H9 (cell line): Measurements from ENCODE around the gene CFH. TPM values are rescaled to one million over a fixed set of nuclear protein-coding genes. Genes with fewer than 3 reads are reported as not detected.

ENCODE experiments used
- DNase-seq: peaks from one replicate; pipeline ENCODE4 v3.0.0-alpha.2; 2017
- H2AFZ ChIP-seq: one replicate; pipeline ENCODE4 v1.6.1; 2013; ENCODE audit warnings: mild to moderate bottlenecking, low read length, control low read depth, moderate library complexity
- H2AK5ac ChIP-seq: 2 replicates; pipeline ENCODE4 v1.6.1; 2013; ENCODE audit warnings: low read length, control low read depth, mixed read lengths; ENCODE audit not compliant: insufficient read length
- H2BK120ac ChIP-seq: one replicate; pipeline ENCODE4 v1.6.1; 2013; ENCODE audit warnings: low read depth, mild to moderate bottlenecking, low read length, control low read depth, inconsistent platforms; ENCODE audit not compliant: poor library complexity, severe bottlenecking
- H2BK12ac ChIP-seq: 2 replicates; pipeline ENCODE4 v1.6.1; 2013; ENCODE audit warnings: low read length, control low read depth, mixed read lengths, low read depth; ENCODE audit not compliant: insufficient read length
- H2BK15ac ChIP-seq: 2 replicates; pipeline ENCODE4 v1.6.1; 2013; ENCODE audit warnings: low read depth, low read length, control low read depth
- H2BK20ac ChIP-seq: one replicate; pipeline ENCODE4 v1.6.1; 2013; ENCODE audit warnings: low read depth, mild to moderate bottlenecking, low read length, control low read depth, inconsistent platforms; ENCODE audit not compliant: poor library complexity, severe bottlenecking
- H2BK5ac ChIP-seq: 2 replicates; pipeline ENCODE4 v1.6.1; 2013; ENCODE audit warnings: low read length, control low read depth, mixed read lengths; ENCODE audit not compliant: insufficient read length
- H3K14ac ChIP-seq: 2 replicates; pipeline ENCODE4 v1.6.1; 2013; ENCODE audit warnings: low read length, control low read depth; ENCODE audit not compliant: insufficient read depth
- H3K18ac ChIP-seq: 2 replicates; pipeline ENCODE4 v1.6.1; 2013; ENCODE audit warnings: low read depth, mild to moderate bottlenecking, mixed read lengths, low read length, control low read depth; ENCODE audit not compliant: insufficient read length
- H3K23ac ChIP-seq: 2 replicates; pipeline ENCODE4 v1.6.1; 2013; ENCODE audit warnings: low read length, control low read depth, mixed read lengths, low read depth; ENCODE audit not compliant: insufficient read length
- H3K23me2 ChIP-seq: 2 replicates; pipeline ENCODE4 v1.6.1; 2013; ENCODE audit warnings: low read depth, mild to moderate bottlenecking, mixed read lengths, low read length, control low read depth; ENCODE audit not compliant: insufficient read length, poor library complexity, severe bottlenecking
- H3K27ac ChIP-seq: 2 replicates; pipeline ENCODE4 v1.5.1; 2013; ENCODE audit warnings: low read length, control low read depth, mixed read lengths, low read depth; ENCODE audit not compliant: insufficient read length
- H3K27me3 ChIP-seq: 2 replicates; pipeline ENCODE4 v1.6.1; 2013; ENCODE audit warnings: low read length, control low read depth, inconsistent platforms; ENCODE audit not compliant: insufficient read depth
- H3K4ac ChIP-seq: 2 replicates; pipeline ENCODE4 v1.6.1; 2013; ENCODE audit warnings: low read depth, mild to moderate bottlenecking, control low read depth, inconsistent platforms, low read length, moderate library complexity
- H3K4me1 ChIP-seq: 2 replicates; pipeline ENCODE4 v1.6.1; 2013; ENCODE audit warnings: low read length, control low read depth, inconsistent platforms; ENCODE audit not compliant: insufficient read depth
- H3K4me2 ChIP-seq: 2 replicates; pipeline ENCODE4 v1.6.1; 2013; ENCODE audit warnings: low read length, control low read depth, mixed read lengths; ENCODE audit not compliant: insufficient read length, insufficient read depth
- H3K56ac ChIP-seq: 2 replicates; pipeline ENCODE4 v1.6.1; 2013; ENCODE audit warnings: low read depth, mild to moderate bottlenecking, mixed read lengths, low read length, control low read depth; ENCODE audit not compliant: insufficient read length
- H3K79me1 ChIP-seq: 2 replicates; pipeline ENCODE4 v1.6.1; 2013; ENCODE audit warnings: low read depth, mild to moderate bottlenecking, moderate library complexity, low read length, control low read depth, inconsistent platforms; ENCODE audit not compliant: insufficient read depth, poor library complexity, severe bottlenecking
- H3K79me2 ChIP-seq: 2 replicates; pipeline ENCODE4 v1.6.1; 2013; ENCODE audit warnings: low read length, control low read depth, inconsistent platforms; ENCODE audit not compliant: insufficient read depth
- H3K9ac ChIP-seq: 2 replicates; pipeline ENCODE4 v1.6.1; 2013; ENCODE audit warnings: low read length, control low read depth, mixed read lengths; ENCODE audit not compliant: insufficient read length; ENCODE audit errors: extremely low read depth
- H3K9me3 ChIP-seq: one replicate; pipeline ENCODE4 v1.6.1; 2013; ENCODE audit warnings: low read depth, low read length, inconsistent platforms; ENCODE audit not compliant: control insufficient read depth
- H3T11ph ChIP-seq: one replicate; pipeline ENCODE4 v1.6.1; 2013; ENCODE audit warnings: mild to moderate bottlenecking, low read length, control low read depth, inconsistent platforms
- H4K20me1 ChIP-seq: one replicate; pipeline ENCODE4 v1.6.1; 2013; ENCODE audit not compliant: control insufficient read depth, insufficient read length, insufficient read depth
- H4K5ac ChIP-seq: 2 replicates; pipeline ENCODE4 v1.6.1; 2013; ENCODE audit warnings: low read depth, mild to moderate bottlenecking, mixed read lengths, low read length, control low read depth; ENCODE audit not compliant: insufficient read length
- H4K8ac ChIP-seq: replicated peaks from 2 replicates; pipeline ENCODE4 v1.6.1; 2013; ENCODE audit warnings: low read length, control low read depth, mixed read lengths, low read depth; ENCODE audit not compliant: insufficient read length
- H4K91ac ChIP-seq: 2 replicates; pipeline ENCODE4 v1.6.1; 2013; ENCODE audit warnings: low read depth, mild to moderate bottlenecking, moderate library complexity, mixed read lengths, low read length, control low read depth; ENCODE audit not compliant: insufficient read length
- H3K27ac Mint-ChIP-seq, 3 experiments: 2 replicates in 2 of 3; 3 replicates in 1 of 3; pipeline ENCODE4 v1.8.0; 2020 to 2021; ENCODE audit warnings: mixed read lengths in 3 of 3, mild to moderate bottlenecking in 1 of 3, moderate library complexity in 1 of 3
- H3K27me3 Mint-ChIP-seq: 2 replicates; pipeline ENCODE4 v1.8.0; 2021; ENCODE audit warnings: low read depth, mild to moderate bottlenecking, moderate library complexity, mixed read lengths
- H3K36me3 Mint-ChIP-seq, 3 experiments: 2 replicates in 2 of 3; 3 replicates in 1 of 3; pipeline ENCODE4 v1.8.0; 2020 to 2021; ENCODE audit warnings: low read depth in 3 of 3, mixed read lengths in 3 of 3; ENCODE audit not compliant: insufficient read depth in 1 of 3
- H3K4me1 Mint-ChIP-seq, 2 experiments: 2 replicates each; pipeline ENCODE4 v1.8.0; 2020; ENCODE audit warnings: mixed read lengths in 2 of 2
- H3K4me3 Mint-ChIP-seq, 2 experiments: 2 replicates in 1 of 2; 3 replicates in 1 of 2; pipeline ENCODE4 v1.8.0; 2020 to 2021; ENCODE audit warnings: mild to moderate bottlenecking in 2 of 2, mixed read lengths in 2 of 2, moderate library complexity in 1 of 2
- H3K9me3 Mint-ChIP-seq, 2 experiments: 2 replicates in 1 of 2; 3 replicates in 1 of 2; pipeline ENCODE4 v1.8.0; 2020; ENCODE audit warnings: mild to moderate bottlenecking in 2 of 2, mixed read lengths in 2 of 2, moderate library complexity in 1 of 2
- CTCF ChIP-seq: fragments of 200-600 bp; sonication (generic); conservative IDR thresholded peaks from 3 replicates; pipeline ENCODE4 v1.8.0; 2021; ENCODE audit warnings: antibody characterized with exemption, mild to moderate bottlenecking
- WGBS: extraction: QIAGEN DNeasy Blood & Tissue Kit; methylation state at CpG from one replicate; pipeline ENCODE4 v1.1.7; 2013; ENCODE audit warnings: missing lambda C conversion rate, low lambda C conversion rate, mixed read lengths; ENCODE audit not compliant: insufficient read length; ENCODE audit errors: extremely low coverage; 5-methylcytosine and 5-hydroxymethylcytosine counted together
- total RNA-seq: library from RNA; stranded (reverse); gene quantifications from 2 replicates; pipeline ENCODE4 v1.2.1, GENCODE V29; 2021

The CFH gene
- total RNA-seq, 1 experiment from 2014 or later = not detected

- no peak overlapping the region for H2BK20ac ChIP-seq
- H3K4ac ChIP-seq = no peak overlapping the region
- peak; percentile 31 for DNase-seq
These were observed 80.7 kb downstream of the CFH start for GRCh38 chr1:196732526-196732925.

More at GRCh38 chr1:196732526-196732925, 80.7 kb downstream of the CFH start:
- H4K5ac ChIP-seq = no peak overlapping the region
- H3K4me1 Mint-ChIP-seq = peaks cover 6% of the 10 kb centered on the region in 2 experiments
- no peak overlapping the region for H3K4me3 Mint-ChIP-seq
- no peak overlapping the region for H3K27ac ChIP-seq
- H3K4me1 ChIP-seq = no peaks in the 10 kb centered on the region
- H3K79me1 ChIP-seq = no peaks in the 10 kb centered on the region
- H4K20me1 ChIP-seq = no peaks in the 10 kb centered on the region
- no peak overlapping the region for H2AFZ ChIP-seq
- H3K27me3 Mint-ChIP-seq = no peaks in the 10 kb centered on the region
- no peak overlapping the region for H2AK5ac ChIP-seq
- H3T11ph ChIP-seq = no peak overlapping the region
- H2BK120ac ChIP-seq = no peak overlapping the region
- no peak overlapping the region for H2BK15ac ChIP-seq
- no peaks in the 10 kb centered on the region for H3K23me2 ChIP-seq
- H3K27ac Mint-ChIP-seq = no peak overlapping the region
- no peaks in the 10 kb centered on the region for H3K27me3 ChIP-seq
- no peak overlapping the region for H4K8ac ChIP-seq
- H3K9me3 ChIP-seq = no peaks in the 10 kb centered on the region
- H3K36me3 Mint-ChIP-seq = no peaks in the 10 kb centered on the region
- H2BK5ac ChIP-seq = no peak overlapping the region
- no peak overlapping the region for H3K14ac ChIP-seq
- H3K9me3 Mint-ChIP-seq = peaks cover 0 to 6% of the 10 kb centered on the region in 2 experiments; a peak in 1 of 5 replicates
- no peak overlapping the region for H3K56ac ChIP-seq
- H4K91ac ChIP-seq = no peak overlapping the region
- no peak overlapping the region for H3K4me2 ChIP-seq
- no peaks in the 10 kb centered on the region for H3K79me2 ChIP-seq
- no peak overlapping the region for H3K18ac ChIP-seq
- WGBS = no CpG with 5 or more reads among the region's 2 CpGs
- peak; percentile 57 for TF ChIP-seq CTCF
- H3K9ac ChIP-seq = no peak overlapping the region
- no peak overlapping the region for H3K23ac ChIP-seq
- no peak overlapping the region for H2BK12ac ChIP-seq
